SK-N-SH treated with all-trans-retinoic acid at 6 μM for 48 hours (cell line): Measurements from ENCODE around the gene ZSCAN5B.

Source experiments
- ARNTL ChIP-seq: fragments of 450-650 bp; formaldehyde crosslinking; IDR thresholded peaks from 2 replicates; pipeline ENCODE4 v1.5.0; 2020; ENCODE audit warnings: low read depth, mild to moderate bottlenecking, moderate library complexity, borderline replicate concordance
- BACH2 ChIP-seq: fragments of 250-450 bp; sonication (Bioruptor Pico); IDR thresholded peaks from 2 replicates; pipeline ENCODE4 v1.9.0; 2021; ENCODE audit warnings: mild to moderate bottlenecking, borderline replicate concordance
- CSRNP3 ChIP-seq: fragments of 250-450 bp; sonication (Bioruptor Pico); IDR thresholded peaks from 2 replicates; pipeline ENCODE4 v1.5.1; 2021; ENCODE audit warnings: mild to moderate bottlenecking, moderate library complexity
- ESRRG ChIP-seq: fragments of 250-450 bp; sonication (Bioruptor Pico); IDR thresholded peaks from 2 replicates; pipeline ENCODE4 v1.6.1; 2021; ENCODE audit warnings: mild to moderate bottlenecking
- GLIS3 ChIP-seq: fragments of 250-450 bp; sonication (Bioruptor Pico); IDR thresholded peaks from 2 replicates; pipeline ENCODE4 v1.5.0; 2020; ENCODE audit warnings: mild to moderate bottlenecking, moderate library complexity
- ISL1 ChIP-seq: fragments of 250-450 bp; sonication (Bioruptor Pico); IDR thresholded peaks from 2 replicates; pipeline ENCODE4 v2.1.2; 2022; ENCODE audit warnings: mild to moderate bottlenecking, moderate library complexity
- PATZ1 ChIP-seq: fragments of 250-450 bp; sonication (Bioruptor Pico); IDR thresholded peaks from 2 replicates; pipeline ENCODE4 v1.8.0; 2020; ENCODE audit warnings: mild to moderate bottlenecking, moderate library complexity, borderline replicate concordance
- POU6F1 ChIP-seq: fragments of 250-450 bp; sonication (Bioruptor Pico); IDR thresholded peaks from 2 replicates; pipeline ENCODE4 v1.8.0; 2021; ENCODE audit warnings: low read depth, mild to moderate bottlenecking, moderate library complexity, borderline replicate concordance
- PPARA ChIP-seq: fragments of 250-450 bp; sonication (Bioruptor Pico); IDR thresholded peaks from 2 replicates; pipeline ENCODE4 v1.5.0; 2020; ENCODE audit warnings: mild to moderate bottlenecking, borderline replicate concordance
- ZC3H10 ChIP-seq: fragments of 250-450 bp; sonication (Bioruptor Pico); IDR thresholded peaks from 2 replicates; pipeline ENCODE4 v1.5.1; 2021; ENCODE audit warnings: mild to moderate bottlenecking, moderate library complexity
- ZFP3 ChIP-seq: fragments of 250-450 bp; sonication (Bioruptor Pico); IDR thresholded peaks from 2 replicates; pipeline ENCODE4 v1.5.0; 2020; ENCODE audit warnings: mild to moderate bottlenecking, moderate library complexity
- ZFP30 ChIP-seq: fragments of 450-650 bp; formaldehyde crosslinking; IDR thresholded peaks from 2 replicates; pipeline ENCODE4 v1.5.0; 2022; ENCODE audit warnings: mild to moderate bottlenecking, moderate library complexity
- ZNF565 ChIP-seq: fragments of 450-650 bp; formaldehyde crosslinking; conservative IDR thresholded peaks from 2 replicates; pipeline ENCODE4 v1.5.0; 2020; ENCODE audit warnings: low read depth, mild to moderate bottlenecking, moderate library complexity
- ZNF8 ChIP-seq: fragments of 450-650 bp; formaldehyde crosslinking; IDR thresholded peaks from 2 replicates; pipeline ENCODE4 v1.5.0; 2020; ENCODE audit warnings: mild to moderate bottlenecking, moderate library complexity

GRCh38 chr19:56218961-56219360 lies 21.4 kb upstream of the ZSCAN5B start:
- no peak for TF ChIP-seq PATZ1
- no peak for TF ChIP-seq ISL1
- no peak for TF ChIP-seq GLIS3 (CRISPR knock-in tag)
- TF ChIP-seq ESRRG (CRISPR knock-in tag), result no peak
- no peak for TF ChIP-seq BACH2 (CRISPR knock-in tag)
- TF ChIP-seq PPARA (CRISPR knock-in tag), result no peak
- TF ChIP-seq ZNF565, result no peak
- no peak for TF ChIP-seq ARNTL (CRISPR knock-in tag)
- no peak for TF ChIP-seq POU6F1
- TF ChIP-seq CSRNP3, result no peak
- no peak for TF ChIP-seq ZFP30 (CRISPR knock-in tag)
- no peak for TF ChIP-seq ZFP3
- TF ChIP-seq ZC3H10 (CRISPR knock-in tag), result no peak
- TF ChIP-seq ZNF8 (CRISPR knock-in tag), result no peak
